B cell (primary cell): ENCODE measurements around the gene LIN7A. TPM values are rescaled to one million over a fixed set of nuclear protein-coding genes. Genes with fewer than 3 reads are reported as not detected.

Experiments used
- ATAC-seq: fragments of 200-7000 bp; cut with Tn5 transposase; one replicate; pipeline ENCODE4 v1.10.0; 2021; ENCODE audit warnings: low read depth, mild to moderate bottlenecking, moderate number of reproducible peaks, moderate library complexity
- CTCF ChIA-PET: fragments of 350-600 bp; sonication (Branson Sonifier 250); formaldehyde crosslinking; loops from one replicate; lab custom pipeline; 2021; ENCODE audit warnings: antibody characterized with exemption, inconsistent platforms; lab: Charles Lee
- POLR2A ChIA-PET: fragments of 350-600 bp; sonication (Branson Sonifier 250); formaldehyde crosslinking; loops from one replicate; lab custom pipeline; 2021; ENCODE audit warnings: antibody characterized with exemption; lab: Charles Lee
- DNase-seq: peaks from one replicate; pipeline ENCODE4 v3.0.0; 2013
- H2AFZ ChIP-seq: 2 replicates; pipeline ENCODE4 v1.6.1; 2012; ENCODE audit warnings: mild to moderate bottlenecking, low read depth, low read length; ENCODE audit not compliant: insufficient read depth, poor library complexity, severe bottlenecking
- H3K27ac ChIP-seq, 2 donors: 1 replicate in 1 of 2; 2 replicates in 1 of 2; pipeline ENCODE4 v1.5.1; 2012 to 2013; ENCODE audit warnings: low read length in 2 of 2, mild to moderate bottlenecking in 2 of 2, moderate library complexity in 1 of 2
- H3K27me3 ChIP-seq, 4 experiments: fragments of 200-600 bp in 1 of 4; sonication (generic) in 1 of 4; replicated peaks in 1 of 4; 1 replicate in 2 of 4; 2 replicates in 2 of 4; pipeline versions ENCODE4 v1.6.1 to v1.7.0; 2013 to 2016; ENCODE audit warnings: low read length in 3 of 4, mild to moderate bottlenecking in 2 of 4, mixed read lengths in 1 of 4, moderate library complexity in 1 of 4; ENCODE audit not compliant: insufficient read depth in 4 of 4, control insufficient read depth in 3 of 4; ENCODE audit errors: control extremely low read depth in 1 of 4
- H3K36me3 ChIP-seq, 2 experiments: replicated peaks in 1 of 2; 1 replicate in 1 of 2; 2 replicates in 1 of 2; pipeline versions ENCODE4 v1.6.1 to v1.7.1; 2013; ENCODE audit warnings: low read length in 1 of 2; ENCODE audit not compliant: insufficient read depth in 2 of 2, control insufficient read depth in 1 of 2; ENCODE audit errors: control extremely low read depth in 1 of 2, extremely low read depth in 1 of 2
- H3K4me1 ChIP-seq, 2 donors: fragments of 200-600 bp in 1 of 2; sonication (generic) in 1 of 2; 1 replicate in 1 of 2; 2 replicates in 1 of 2; pipeline versions ENCODE4 v1.5.1 to v1.6.1; 2013 to 2017; ENCODE audit warnings: low read length in 2 of 2; ENCODE audit not compliant: control insufficient read depth in 2 of 2, insufficient read depth in 2 of 2
- H3K4me2 ChIP-seq: replicated peaks from 2 replicates; pipeline ENCODE3; 2012; ENCODE audit warnings: mild to moderate bottlenecking, low read depth, low read length; ENCODE audit not compliant: poor library complexity, severe bottlenecking
- H3K4me3 ChIP-seq, 5 experiments: fragments of 200-600 bp in 1 of 5; sonication (generic) in 1 of 5; 1 replicate in 3 of 5; 2 replicates in 2 of 5; pipeline versions ENCODE4 v1.5.1 to v1.7.0; 2011 to 2016; ENCODE audit warnings: low read length in 4 of 5, mild to moderate bottlenecking in 4 of 5, low read depth in 2 of 5, control low read depth in 1 of 5, moderate library complexity in 1 of 5; ENCODE audit not compliant: insufficient read depth in 1 of 5; ENCODE audit errors: control extremely low read depth in 1 of 5, extremely low read depth in 1 of 5
- H3K79me2 ChIP-seq: fragments of 200-600 bp; sonication (generic); one replicate; pipeline ENCODE4 v1.6.0; 2016; ENCODE audit warnings: low read length; ENCODE audit not compliant: control insufficient read depth, insufficient read depth
- H3K9ac ChIP-seq: fragments of 200-600 bp; sonication (generic); 2 replicates; pipeline ENCODE4 v1.6.1; 2017; ENCODE audit warnings: mild to moderate bottlenecking, low read length, moderate library complexity
- H3K9me3 ChIP-seq, 3 donors: one replicate each; pipeline versions ENCODE4 v1.6.1 to v1.7.1; 2013; ENCODE audit warnings: low read length in 2 of 3; ENCODE audit not compliant: control insufficient read depth in 2 of 3, insufficient read depth in 1 of 3; ENCODE audit errors: control extremely low read depth in 1 of 3
- H4K20me1 ChIP-seq: 2 replicates; pipeline ENCODE4 v1.6.0; 2012; ENCODE audit warnings: mild to moderate bottlenecking, low read length; ENCODE audit not compliant: insufficient read depth, control insufficient read depth, poor library complexity, severe bottlenecking
- H3K27ac Mint-ChIP-seq: one replicate; pipeline ENCODE4 v1.8.0; 2021; ENCODE audit warnings: mixed read lengths
- H3K27me3 Mint-ChIP-seq: one replicate; pipeline ENCODE4 v1.8.0; 2021; ENCODE audit warnings: mixed read lengths
- H3K4me1 Mint-ChIP-seq: one replicate; pipeline ENCODE4 v1.8.0; 2021; ENCODE audit warnings: mixed read lengths
- H3K4me3 Mint-ChIP-seq: one replicate; pipeline ENCODE4 v1.8.0; 2021; ENCODE audit warnings: mixed read lengths
- H3K9me3 Mint-ChIP-seq: one replicate; pipeline ENCODE4 v1.8.0; 2022; ENCODE audit warnings: mixed read lengths; ENCODE audit not compliant: insufficient read depth
- EZH2 ChIP-seq: IDR thresholded peaks from 2 replicates; pipeline ENCODE4 v1.6.1; 2012; ENCODE audit warnings: borderline replicate concordance, low read depth, mild to moderate bottlenecking, moderate library complexity, low read length; ENCODE audit not compliant: insufficient read depth, poor library complexity, severe bottlenecking
- WGBS: methylation state at CpG from one replicate; pipeline ENCODE4 v1.1.5; 2013; ENCODE audit warnings: missing lambda C conversion rate; ENCODE audit not compliant: insufficient coverage; 5-methylcytosine and 5-hydroxymethylcytosine counted together
- intact Hi-C: fragments of 100-400 bp; cut with micrococcal nuclease; formaldehyde crosslinking; loops from one replicate; pipeline ENCODE4 v1.10.0; 2022
- polyA plus RNA-seq: library from polyadenylated mRNA; depleted of rRNA; stranded (reverse); fragments of >200 nt; gene quantifications from 2 replicates; pipeline ENCODE4 v1.2.3, GENCODE V29; 2012
- total RNA-seq, 2 donors: library from RNA; stranded (reverse); fragments of 120-200 nt in 1 of 2; gene quantifications; 1 replicate in 1 of 2; 2 replicates in 1 of 2; pipeline versions ENCODE4 v1.2.3 to v1.2.4, GENCODE V29; 2013 to 2022
- TF ChIP-seq, protein P1 (sequence below): fragments of 200-600 bp; IDR thresholded peaks from one replicate; pipeline ENCODE4 v1.8.0; 2022; ENCODE audit warnings: antibody characterized with exemption, mild to moderate bottlenecking

Gene LIN7A
- total and polyA plus RNA-seq, 2 donors (not counting 1 experiment from before 2014, with no cell fraction given) = 0.10 TPM; not detected in 1

DNA sequence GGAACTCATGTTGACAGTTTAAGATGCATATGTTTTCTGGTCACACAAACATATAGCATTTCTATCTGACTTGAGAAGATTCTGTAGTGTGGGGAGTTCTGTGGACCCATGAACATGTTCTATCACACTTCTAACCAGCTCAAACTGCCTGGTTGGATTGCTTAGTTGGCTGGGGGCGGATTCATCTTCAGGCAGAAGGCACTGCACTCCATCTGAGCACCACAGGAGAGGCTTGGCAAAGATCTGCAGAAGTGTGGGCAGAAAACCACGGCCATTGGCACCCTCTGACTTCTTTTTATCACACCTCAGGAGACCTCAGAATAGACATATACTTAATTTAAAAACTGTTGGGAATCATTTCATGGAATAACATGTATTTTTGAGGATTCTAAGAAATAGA, 68.5 kb downstream of the LIN7A start:
- Histone ChIP-seq H3K9me3 (no peaks in the 10 kb centered on the region), H2AFZ (no peak overlapping the region), H3K27ac (no peak overlapping the region), H3K4me3 (no peak overlapping the region), H3K27me3 (no peaks in the 10 kb centered on the region), H4K20me1 (no peaks in the 10 kb centered on the region), H3K4me2 (no peak overlapping the region), H3K4me1 (no peaks in the 10 kb centered on the region), H3K36me3 (no peaks in the 10 kb centered on the region), H3K79me2 (no peaks in the 10 kb centered on the region), H3K9ac (no peak overlapping the region)
- no peak for DNase-seq
- ChIA-PET POLR2A (no interaction called here), CTCF (no interaction called here)
- no peaks in the 10 kb centered on the region for H3K27me3 Mint-ChIP-seq
- H3K4me1 Mint-ChIP-seq = no peaks in the 10 kb centered on the region
- ATAC-seq = no peak
- 50% methylated on average over 1 of the region's 2 CpGs for WGBS
- no peak overlapping the region for H3K27ac Mint-ChIP-seq
- TF ChIP-seq, protein P1, sequence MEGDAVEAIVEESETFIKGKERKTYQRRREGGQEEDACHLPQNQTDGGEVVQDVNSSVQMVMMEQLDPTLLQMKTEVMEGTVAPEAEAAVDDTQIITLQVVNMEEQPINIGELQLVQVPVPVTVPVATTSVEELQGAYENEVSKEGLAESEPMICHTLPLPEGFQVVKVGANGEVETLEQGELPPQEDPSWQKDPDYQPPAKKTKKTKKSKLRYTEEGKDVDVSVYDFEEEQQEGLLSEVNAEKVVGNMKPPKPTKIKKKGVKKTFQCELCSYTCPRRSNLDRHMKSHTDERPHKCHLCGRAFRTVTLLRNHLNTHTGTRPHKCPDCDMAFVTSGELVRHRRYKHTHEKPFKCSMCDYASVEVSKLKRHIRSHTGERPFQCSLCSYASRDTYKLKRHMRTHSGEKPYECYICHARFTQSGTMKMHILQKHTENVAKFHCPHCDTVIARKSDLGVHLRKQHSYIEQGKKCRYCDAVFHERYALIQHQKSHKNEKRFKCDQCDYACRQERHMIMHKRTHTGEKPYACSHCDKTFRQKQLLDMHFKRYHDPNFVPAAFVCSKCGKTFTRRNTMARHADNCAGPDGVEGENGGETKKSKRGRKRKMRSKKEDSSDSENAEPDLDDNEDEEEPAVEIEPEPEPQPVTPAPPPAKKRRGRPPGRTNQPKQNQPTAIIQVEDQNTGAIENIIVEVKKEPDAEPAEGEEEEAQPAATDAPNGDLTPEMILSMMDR = no peak
- no peak for TF ChIP-seq EZH2
- no peak overlapping the region for H3K4me3 Mint-ChIP-seq
- H3K9me3 Mint-ChIP-seq = no peaks in the 10 kb centered on the region
- intact Hi-C loops = no loop called here

DNA sequence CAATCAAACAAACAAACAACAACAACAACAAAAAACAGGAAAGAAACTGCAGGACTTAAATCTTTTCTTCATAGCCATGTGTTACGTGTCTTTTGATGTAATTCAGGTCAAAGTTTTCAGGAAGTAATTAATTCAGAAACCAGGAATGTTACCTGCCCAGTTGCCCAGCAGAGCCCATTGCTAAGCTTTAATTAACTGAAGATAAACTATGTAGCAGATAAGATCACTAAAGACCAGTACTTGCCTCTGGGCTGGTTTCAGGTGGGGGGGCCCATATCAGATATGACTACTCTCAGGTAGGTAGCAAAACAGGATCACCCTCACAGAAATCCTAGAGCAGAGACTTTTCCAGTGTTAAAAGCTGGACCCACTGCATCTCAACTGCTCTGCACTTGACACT, 69.2 kb downstream of the LIN7A start:
- Histone ChIP-seq H4K20me1 (no peaks in the 10 kb centered on the region), H3K9me3 (no peaks in the 10 kb centered on the region), H3K27me3 (no peaks in the 10 kb centered on the region), H3K4me3 (no peak overlapping the region), H2AFZ (no peak overlapping the region), H3K27ac (no peak overlapping the region), H3K36me3 (no peaks in the 10 kb centered on the region), H3K4me2 (no peak overlapping the region), H3K9ac (no peak overlapping the region), H3K4me1 (no peaks in the 10 kb centered on the region), H3K79me2 (no peaks in the 10 kb centered on the region)
- no peak for DNase-seq
- ChIA-PET POLR2A (no interaction called here), CTCF (no interaction called here)
- H3K27ac Mint-ChIP-seq = no peak overlapping the region
- no CpG with 5 or more reads among the region's 1 CpG for WGBS
- H3K4me1 Mint-ChIP-seq = no peaks in the 10 kb centered on the region
- ATAC-seq = no peak
- H3K27me3 Mint-ChIP-seq = no peaks in the 10 kb centered on the region
- intact Hi-C loops = no loop called here
- no peaks in the 10 kb centered on the region for H3K9me3 Mint-ChIP-seq
- TF ChIP-seq, protein P1 = no peak
- TF ChIP-seq EZH2 = no peak
- no peak overlapping the region for H3K4me3 Mint-ChIP-seq
